NT2/D1 (cell line): Measurements from ENCODE around the gene TANC1.

Source experiments
- DNase-seq: peaks from one replicate; pipeline ENCODE4 v3.0.0-alpha.2; 2011; ENCODE audit warnings: low read depth, low spot score
- H3K27me3 ChIP-seq: 2 replicates; pipeline ENCODE4 v1.6.0; 2011; ENCODE audit warnings: mild to moderate bottlenecking; ENCODE audit not compliant: insufficient read length, insufficient read depth
- H3K36me3 ChIP-seq: 2 replicates; pipeline ENCODE4 v1.6.1; 2011; ENCODE audit warnings: mild to moderate bottlenecking, low read length, mixed read lengths; ENCODE audit not compliant: insufficient read depth, insufficient read length
- H3K4me1 ChIP-seq: 2 replicates; pipeline ENCODE4 v1.5.1; 2011; ENCODE audit not compliant: insufficient read depth, insufficient read length
- H3K4me3 ChIP-seq: 2 replicates; pipeline ENCODE4 v1.5.1; 2011; ENCODE audit warnings: low read depth; ENCODE audit not compliant: insufficient read length
- H3K9ac ChIP-seq: 2 replicates; pipeline ENCODE4 v1.6.0; 2011; ENCODE audit warnings: low read depth; ENCODE audit not compliant: insufficient read length
- H3K9me3 ChIP-seq: 2 replicates; pipeline ENCODE4 v1.5.1; 2011; ENCODE audit warnings: mild to moderate bottlenecking, low read length; ENCODE audit not compliant: insufficient read depth
- SUZ12 ChIP-seq: IDR thresholded peaks from 2 replicates; pipeline ENCODE4 v1.6.1; 2011; ENCODE audit not compliant: insufficient read length, insufficient read depth; ENCODE audit errors: extremely low read depth
- YY1 ChIP-seq: IDR thresholded peaks from 2 replicates; pipeline ENCODE4 v1.6.1; 2011; ENCODE audit not compliant: insufficient read length, insufficient read depth
- ZNF274 ChIP-seq: IDR thresholded peaks from 2 replicates; pipeline ENCODE4 v1.6.1; 2011; ENCODE audit warnings: mild to moderate bottlenecking, low read depth, low read length

The TANC1 gene

DNA sequence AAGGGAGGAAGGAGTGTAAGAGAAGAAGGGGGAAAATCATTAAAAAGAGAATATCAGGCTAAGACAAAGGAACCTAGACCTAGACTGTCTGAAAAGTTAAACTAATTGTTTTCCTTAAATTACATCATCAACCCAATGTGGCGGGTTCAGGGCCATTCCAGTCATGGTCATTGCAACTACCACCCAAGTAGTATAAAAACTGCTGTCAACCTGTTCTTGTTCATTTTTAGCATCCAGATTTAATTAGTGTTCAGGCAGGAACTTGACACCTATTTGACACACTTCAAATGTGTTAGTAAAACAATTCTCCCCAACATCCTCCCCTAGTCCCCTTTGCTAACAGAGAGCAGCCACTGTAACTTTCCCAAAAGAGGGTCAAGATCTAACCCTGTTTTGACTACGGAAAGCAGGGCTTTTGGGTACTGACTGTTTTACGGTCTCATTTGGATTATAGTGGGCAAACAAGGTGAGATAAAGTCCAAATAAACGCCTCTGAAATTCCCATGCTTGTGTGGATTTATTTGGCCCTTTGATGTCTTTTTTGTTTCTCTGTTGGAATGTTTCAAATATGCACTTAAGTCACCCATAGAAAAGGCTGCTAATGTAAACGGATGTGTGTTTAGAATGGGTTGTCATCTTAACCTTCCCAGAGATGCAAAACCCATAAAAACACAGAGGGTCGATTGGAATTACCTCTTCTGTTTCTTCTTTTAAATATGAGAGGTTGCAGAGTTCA lies 19.3 kb upstream of the TANC1 start:
- no peak for DNase-seq
- no peak for TF ChIP-seq SUZ12
- no peak for TF ChIP-seq YY1
- TF ChIP-seq ZNF274: no peak
- H3K27me3 ChIP-seq: no peaks in the 10 kb centered on the region
- no peaks in the 10 kb centered on the region for H3K4me1 ChIP-seq
- no peak overlapping the region for H3K9ac ChIP-seq
- H3K9me3 ChIP-seq: no peaks in the 10 kb centered on the region
- H3K36me3 ChIP-seq: no peaks in the 10 kb centered on the region
- no peak overlapping the region for H3K4me3 ChIP-seq

DNA sequence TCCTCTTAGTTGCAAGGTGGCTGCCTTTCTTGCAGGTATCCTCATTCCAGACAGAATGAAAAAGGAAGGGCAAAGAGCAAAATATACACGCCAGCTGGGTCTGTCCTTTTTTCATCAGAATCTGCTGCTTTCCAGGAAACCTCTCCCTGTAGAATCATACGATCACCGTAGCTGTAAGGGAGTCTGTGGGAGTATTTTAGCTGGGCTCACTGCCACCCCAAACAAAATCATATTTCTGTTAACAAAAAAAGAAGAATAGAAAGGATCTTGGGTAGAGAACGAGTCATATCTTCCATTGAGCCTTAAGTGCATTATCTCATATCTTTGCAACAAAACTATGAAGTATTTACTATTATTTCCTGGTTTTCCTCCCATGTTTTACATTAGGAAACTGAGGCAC lies 15.0 kb upstream of the TANC1 start:
- no peaks in the 10 kb centered on the region for H3K36me3 ChIP-seq
- no peak overlapping the region for H3K4me3 ChIP-seq
- H3K9me3 ChIP-seq: no peaks in the 10 kb centered on the region
- no peaks in the 10 kb centered on the region for H3K4me1 ChIP-seq
- no peaks in the 10 kb centered on the region for H3K27me3 ChIP-seq
- TF ChIP-seq SUZ12 (no peak), ZNF274 (no peak), YY1 (no peak)
- H3K9ac ChIP-seq: no peak overlapping the region
- DNase-seq: no peak

GRCh38 chr2:158953926-158954763 lies 14.3 kb upstream of the TANC1 start:
- Histone ChIP-seq H3K27me3 (no peaks in the 10 kb centered on the region), H3K36me3 (no peaks in the 10 kb centered on the region), H3K9me3 (no peaks in the 10 kb centered on the region), H3K4me1 (no peaks in the 10 kb centered on the region), H3K9ac (no peak overlapping the region), H3K4me3 (no peak overlapping the region)
- DNase-seq: no peak
- no peak for TF ChIP-seq ZNF274
- TF ChIP-seq SUZ12: no peak
- no peak for TF ChIP-seq YY1

- no peak for DNase-seq
- H3K4me3 ChIP-seq: no peak overlapping the region
- H3K4me1 ChIP-seq: no peaks in the 10 kb centered on the region
- H3K9me3 ChIP-seq: no peaks in the 10 kb centered on the region
- TF ChIP-seq SUZ12 (no peak), YY1 (no peak), ZNF274 (no peak)
- no peaks in the 10 kb centered on the region for H3K27me3 ChIP-seq
- no peaks in the 10 kb centered on the region for H3K36me3 ChIP-seq
- H3K9ac ChIP-seq: no peak overlapping the region
These were observed 12.5 kb upstream of the TANC1 start for GRCh38 chr2:158955842-158956365.

- DNase-seq: no peak
- H3K9me3 ChIP-seq: no peaks in the 10 kb centered on the region
- no peak overlapping the region for H3K9ac ChIP-seq
- H3K4me3 ChIP-seq: no peak overlapping the region
- H3K36me3 ChIP-seq: no peaks in the 10 kb centered on the region
- TF ChIP-seq ZNF274 (no peak), YY1 (no peak), SUZ12 (no peak)
- H3K4me1 ChIP-seq: no peaks in the 10 kb centered on the region
- H3K27me3 ChIP-seq: no peaks in the 10 kb centered on the region
These were observed 10.1 kb upstream of the TANC1 start for GRCh38 chr2:158958365-158958764.

GRCh38 chr2:158960193-158960592 lies 8.2 kb upstream of the TANC1 start:
- no peak overlapping the region for H3K4me3 ChIP-seq
- no peak overlapping the region for H3K9ac ChIP-seq
- DNase-seq: no peak
- peaks cover 6% of the 10 kb centered on the region for H3K27me3 ChIP-seq
- no peaks in the 10 kb centered on the region for H3K4me1 ChIP-seq
- no peaks in the 10 kb centered on the region for H3K36me3 ChIP-seq
- H3K9me3 ChIP-seq: no peaks in the 10 kb centered on the region
- TF ChIP-seq YY1: no peak

DNA sequence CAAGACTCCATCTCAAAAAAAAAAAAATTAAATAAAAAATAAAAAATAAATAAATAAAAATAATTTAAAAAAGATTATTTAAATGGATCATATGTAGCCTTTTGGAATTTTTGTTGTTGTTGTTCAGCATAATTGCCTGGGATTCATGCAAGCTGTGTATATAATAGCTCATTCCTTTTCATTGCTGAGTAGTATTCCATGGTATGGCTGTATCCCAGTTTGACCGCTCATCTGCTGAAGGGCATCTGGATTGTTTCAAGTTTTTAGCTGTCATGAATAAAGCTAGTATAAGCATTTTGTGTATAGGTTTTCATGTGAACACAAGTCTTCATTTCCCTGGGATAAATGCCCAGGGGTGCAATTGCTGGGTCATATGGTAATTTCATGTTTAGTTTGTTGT lies 6.4 kb upstream of the TANC1 start:
- TF ChIP-seq YY1 (no peak), ZNF274 (no peak), SUZ12 (no peak)
- no peak overlapping the region for H3K9ac ChIP-seq
- H3K4me1 ChIP-seq: no peaks in the 10 kb centered on the region
- peaks cover 15% of the 10 kb centered on the region for H3K27me3 ChIP-seq
- no peak for DNase-seq
- H3K9me3 ChIP-seq: no peaks in the 10 kb centered on the region
- H3K4me3 ChIP-seq: no peak overlapping the region
- no peaks in the 10 kb centered on the region for H3K36me3 ChIP-seq
